Measurements from ENCODE around the gene IDNK.
A peak's percentile ranks its signal among the peaks of the same experiment; 100 is the strongest.
"Not testable (repeated sequence)": the region's sequence is repeated elsewhere in the genome, so short reads cannot be mapped to it uniquely, and the experiment has no call there.

The IDNK gene

GRCh38 chr9:83622939-83623678 is at the start of gene IDNK:
Gene IDNK, plus strand, starts transcription at chr9:83623143. Its CDS starts 29 bp downstream, at chr9:83623172.
- peak; percentile 62 for DNase-seq

GRCh38 chr9:83574482-83574881 is 48.5 kb upstream of the IDNK start:
- no peak for DNase-seq

- no peak for DNase-seq
These were observed 40.9 kb upstream of the IDNK start for GRCh38 chr9:83582029-83582428.

GRCh38 chr9:83583151-83584014 is 39.6 kb upstream of the IDNK start:
- no peak for DNase-seq

GRCh38 chr9:83584995-83585394 is 37.9 kb upstream of the IDNK start:
- DNase-seq = no peak

- DNase-seq = no peak
These were observed 34.7 kb upstream of the IDNK start for GRCh38 chr9:83588256-83588655.

- no peak for DNase-seq
These were observed 25.9 kb upstream of the IDNK start for GRCh38 chr9:83596899-83597504.

GRCh38 chr9:83598487-83598886 is 24.5 kb upstream of the IDNK start:
- no peak for DNase-seq

- DNase-seq = no peak
These were observed 23.9 kb upstream of the IDNK start for GRCh38 chr9:83599071-83599470.

GRCh38 chr9:83601463-83601862 is 21.5 kb upstream of the IDNK start:
- DNase-seq = no peak

GRCh38 chr9:83607620-83608019 is 15.3 kb upstream of the IDNK start:
- DNase-seq = not testable (repeated sequence)

- not testable (repeated sequence) for DNase-seq
These were observed 9.6 kb upstream of the IDNK start for GRCh38 chr9:83613298-83613697.

- no peak for DNase-seq
These were observed 5.6 kb upstream of the IDNK start for GRCh38 chr9:83617299-83617698.

GRCh38 chr9:83620841-83621636 is 1.9 kb upstream of the IDNK start:
- DNase-seq = peak; percentile 16

- DNase-seq = peak; percentile 62
These were observed 457 bp upstream of the IDNK start for GRCh38 chr9:83622433-83622938.

GRCh38 chr9:83623679-83624076 is 735 bp downstream of the IDNK start:
- no peak for DNase-seq

GRCh38 chr9:83625178-83625577 is 2.2 kb downstream of the IDNK start:
- DNase-seq = no peak

GRCh38 chr9:83628540-83628939 is 5.6 kb downstream of the IDNK start:
- no peak for DNase-seq

GRCh38 chr9:83629433-83630104 is 6.6 kb downstream of the IDNK start:
- no peak for DNase-seq

- DNase-seq = no peak
These were observed 8.1 kb downstream of the IDNK start for GRCh38 chr9:83630938-83631457.

- DNase-seq = no peak
These were observed 10.3 kb downstream of the IDNK start for GRCh38 chr9:83633255-83633654.

- no peak for DNase-seq
These were observed 10.7 kb downstream of the IDNK start for GRCh38 chr9:83633676-83634075.
